PC-3 (cell line): ENCODE data around the gene GRIK1. TPM values are rescaled to one million over a fixed set of nuclear protein-coding genes. Genes with fewer than 3 reads are reported as not detected.

Experiments used
- ATAC-seq: fragments of 200-7000 bp; cut with Tn5 transposase; 2 replicates; pipeline ENCODE4 v1.9.1; 2020; ENCODE audit warnings: mild to moderate bottlenecking, moderate library complexity
- BruUV-seq: library from RNA; stranded (reverse); fragments of 400-500 nt; replicated peaks from 2 replicates; lab custom pipeline; 2021; lab: Mats Ljungman, UMichigan
- CTCF ChIA-PET: fragments of 300-600 bp; sonication (Branson Sonifier 250); formaldehyde crosslinking; loops from one replicate; lab custom pipeline; 2022; ENCODE audit warnings: antibody characterized with exemption; lab: Charles Lee
- POLR2A ChIA-PET: fragments of 300-600 bp; sonication (Branson Sonifier 250); formaldehyde crosslinking; loops from one replicate; lab custom pipeline; 2022; ENCODE audit warnings: antibody characterized with exemption; ENCODE audit not compliant: unreplicated experiment; lab: Charles Lee
- DNase-seq: peaks from one replicate; pipeline ENCODE4 v3.0.0-alpha.2; 2015
- H2AFZ ChIP-seq: fragments of 300-600 bp; sonication (generic); 2 replicates; pipeline ENCODE4 v1.6.0; 2016; ENCODE audit warnings: antibody characterized with exemption, low read length
- H3F3A ChIP-seq: fragments of 300-600 bp; sonication (generic); one replicate; pipeline ENCODE4 v1.6.0; 2017; ENCODE audit warnings: antibody characterized with exemption, low read length, control low read depth, mild to moderate bottlenecking; ENCODE audit not compliant: unreplicated experiment
- H3K27ac ChIP-seq: fragments of 300-600 bp; sonication (generic); 2 replicates; pipeline ENCODE4 v1.5.1; 2016; ENCODE audit warnings: mild to moderate bottlenecking, low read length
- H3K27me3 ChIP-seq: fragments of 300-600 bp; sonication (generic); 2 replicates; pipeline ENCODE4 v1.6.1; 2016; ENCODE audit warnings: low read length, mixed read lengths
- H3K36me3 ChIP-seq: fragments of 300-600 bp; sonication (generic); 2 replicates; pipeline ENCODE4 v1.6.1; 2016; ENCODE audit warnings: low read depth, mixed run types, low read length, mixed read lengths
- H3K4me1 ChIP-seq: fragments of 300-600 bp; sonication (generic); 2 replicates; pipeline ENCODE4 v1.5.1; 2016; ENCODE audit warnings: low read length; ENCODE audit not compliant: insufficient read depth
- H3K4me2 ChIP-seq: fragments of 300-600 bp; sonication (generic); 2 replicates; pipeline ENCODE4 v1.6.0; 2016; ENCODE audit warnings: low read length
- H3K4me3 ChIP-seq: fragments of 300-600 bp; sonication (generic); 2 replicates; pipeline ENCODE4 v1.5.1; 2016; ENCODE audit warnings: mild to moderate bottlenecking, low read length, mixed read lengths
- H3K79me2 ChIP-seq: fragments of 300-600 bp; sonication (generic); 2 replicates; pipeline ENCODE4 v1.6.1; 2017; ENCODE audit warnings: low read length, mixed read lengths
- H3K9ac ChIP-seq: fragments of 300-600 bp; sonication (generic); 2 replicates; pipeline ENCODE4 v1.6.0; 2016; ENCODE audit warnings: mild to moderate bottlenecking, low read length
- H3K9me2 ChIP-seq: fragments of 300-600 bp; sonication (generic); replicated peaks from 2 replicates; pipeline ENCODE4 v1.6.1; 2016; ENCODE audit warnings: mixed run types, low read length, mixed read lengths
- H3K9me3 ChIP-seq: fragments of 300-600 bp; sonication (generic); 2 replicates; pipeline ENCODE4 v1.6.1; 2016; ENCODE audit warnings: low read length, mixed read lengths
- H4K20me1 ChIP-seq: fragments of 300-600 bp; sonication (generic); 2 replicates; pipeline ENCODE4 v1.6.1; 2016; ENCODE audit warnings: low read length, mixed read lengths
- CTCF ChIP-seq: fragments of 300-600 bp; sonication (generic); conservative IDR thresholded peaks from 2 replicates; pipeline ENCODE4 v1.5.1; 2017; ENCODE audit warnings: antibody characterized with exemption, low read depth, mild to moderate bottlenecking, low read length
- EZH2 ChIP-seq: fragments of 300-600 bp; sonication (generic); IDR thresholded peaks from one replicate; pipeline ENCODE4 v1.6.1; 2017; ENCODE audit warnings: antibody characterized with exemption, mild to moderate bottlenecking, low read length; ENCODE audit not compliant: unreplicated experiment
- EZH2phosphoT487 ChIP-seq: fragments of 300-600 bp; sonication (generic); IDR thresholded peaks from 2 replicates; pipeline ENCODE4 v1.6.1; 2018; ENCODE audit warnings: mild to moderate bottlenecking, antibody characterized with exemption, low read length, borderline replicate concordance
- intact Hi-C: fragments of 100-400 bp; cut with micrococcal nuclease; formaldehyde crosslinking; loops from 2 replicates; pipeline ENCODE4 v1.9.0; 2023
- total RNA-seq: library from RNA; depleted of rRNA; stranded (reverse); fragments of >200 nt; gene quantifications from 2 replicates; pipeline ENCODE4 v1.2.3, GENCODE V29; 2014

GRIK1 gene
- total RNA-seq, 1 experiment from 2014 or later = not detected

GRCh38 chr21:29641001-29641634, 298.7 kb downstream of the GRIK1 start:
- no peaks in the 10 kb centered on the region for H3F3A ChIP-seq
- CTCF ChIA-PET = no interaction called here
- no peaks in the 10 kb centered on the region for H3K4me1 ChIP-seq
- ATAC-seq (no peak), DNase-seq (no peak)
- no peak overlapping the region for H2AFZ ChIP-seq
- no peaks in the 10 kb centered on the region for H3K9me3 ChIP-seq
- no peaks in the 10 kb centered on the region for H4K20me1 ChIP-seq
- H3K4me2 ChIP-seq = no peak overlapping the region
- H3K4me3 ChIP-seq = no peak overlapping the region
- H3K9me2 ChIP-seq = no peaks in the 10 kb centered on the region
- no TSS peak for BruUV-seq
- TF ChIP-seq CTCF (no peak), EZH2phosphoT487 (no peak), EZH2 (no peak)
- POLR2A ChIA-PET = no interaction called here
- no peaks in the 10 kb centered on the region for H3K79me2 ChIP-seq
- peaks cover 61% of the 10 kb centered on the region for H3K27me3 ChIP-seq
- H3K27ac ChIP-seq = no peak overlapping the region
- intact Hi-C loops = no loop called here
- no peaks in the 10 kb centered on the region for H3K36me3 ChIP-seq
- H3K9ac ChIP-seq = no peak overlapping the region

GRCh38 chr21:29640080-29640508, 299.7 kb downstream of the GRIK1 start:
- intact Hi-C loops = no loop called here
- no peak for DNase-seq
- BruUV-seq = no TSS peak
- H3K4me2 ChIP-seq = no peak overlapping the region
- peaks cover 51% of the 10 kb centered on the region for H3K27me3 ChIP-seq
- no peaks in the 10 kb centered on the region for H3K36me3 ChIP-seq
- ChIA-PET CTCF (no interaction called here), POLR2A (no interaction called here)
- no peaks in the 10 kb centered on the region for H3F3A ChIP-seq
- H3K79me2 ChIP-seq = no peaks in the 10 kb centered on the region
- no peak overlapping the region for H3K4me3 ChIP-seq
- no peak overlapping the region for H3K9ac ChIP-seq
- H3K4me1 ChIP-seq = no peaks in the 10 kb centered on the region
- ATAC-seq = no peak
- no peaks in the 10 kb centered on the region for H4K20me1 ChIP-seq
- no peaks in the 10 kb centered on the region for H3K9me3 ChIP-seq
- H2AFZ ChIP-seq = no peak overlapping the region
- H3K27ac ChIP-seq = no peak overlapping the region
- no peaks in the 10 kb centered on the region for H3K9me2 ChIP-seq
- no peak for TF ChIP-seq CTCF
- TF ChIP-seq EZH2 = no peak
- TF ChIP-seq EZH2phosphoT487 = no peak

GRCh38 chr21:29639366-29640079, 300.3 kb downstream of the GRIK1 start:
- Histone ChIP-seq H3K27ac (no peak overlapping the region), H3K4me2 (no peak overlapping the region), H3K9me3 (no peaks in the 10 kb centered on the region), H3K27me3 (peaks cover 45% of the 10 kb centered on the region), H3K36me3 (no peaks in the 10 kb centered on the region), H3K4me3 (no peak overlapping the region), H2AFZ (no peak overlapping the region), H3K4me1 (no peaks in the 10 kb centered on the region), H3K9ac (no peak overlapping the region), H3K9me2 (no peaks in the 10 kb centered on the region), H3K79me2 (no peaks in the 10 kb centered on the region), H3F3A (no peaks in the 10 kb centered on the region), H4K20me1 (no peaks in the 10 kb centered on the region)
- BruUV-seq = no TSS peak
- CTCF ChIA-PET = no interaction called here
- intact Hi-C loops = no loop called here
- no peak for ATAC-seq
- DNase-seq = no peak
- POLR2A ChIA-PET = no interaction called here
- TF ChIP-seq EZH2phosphoT487 (no peak), EZH2 (no peak), CTCF (no peak)
